HG02885 (cell line): ENCODE results near the gene ZC3H12D.
"Not testable (repeated sequence)": the region's sequence is repeated elsewhere in the genome, so short reads cannot be mapped to it uniquely, and the experiment has no call there.

Experiments
- ATAC-seq: cut with Tn5 transposase; IDR thresholded peaks from one replicate; pipeline ENCODE4 v1.9.1; 2021; ENCODE audit warnings: mild to moderate bottlenecking; ENCODE audit not compliant: unreplicated experiment, poor library complexity

Gene ZC3H12D

DNA sequence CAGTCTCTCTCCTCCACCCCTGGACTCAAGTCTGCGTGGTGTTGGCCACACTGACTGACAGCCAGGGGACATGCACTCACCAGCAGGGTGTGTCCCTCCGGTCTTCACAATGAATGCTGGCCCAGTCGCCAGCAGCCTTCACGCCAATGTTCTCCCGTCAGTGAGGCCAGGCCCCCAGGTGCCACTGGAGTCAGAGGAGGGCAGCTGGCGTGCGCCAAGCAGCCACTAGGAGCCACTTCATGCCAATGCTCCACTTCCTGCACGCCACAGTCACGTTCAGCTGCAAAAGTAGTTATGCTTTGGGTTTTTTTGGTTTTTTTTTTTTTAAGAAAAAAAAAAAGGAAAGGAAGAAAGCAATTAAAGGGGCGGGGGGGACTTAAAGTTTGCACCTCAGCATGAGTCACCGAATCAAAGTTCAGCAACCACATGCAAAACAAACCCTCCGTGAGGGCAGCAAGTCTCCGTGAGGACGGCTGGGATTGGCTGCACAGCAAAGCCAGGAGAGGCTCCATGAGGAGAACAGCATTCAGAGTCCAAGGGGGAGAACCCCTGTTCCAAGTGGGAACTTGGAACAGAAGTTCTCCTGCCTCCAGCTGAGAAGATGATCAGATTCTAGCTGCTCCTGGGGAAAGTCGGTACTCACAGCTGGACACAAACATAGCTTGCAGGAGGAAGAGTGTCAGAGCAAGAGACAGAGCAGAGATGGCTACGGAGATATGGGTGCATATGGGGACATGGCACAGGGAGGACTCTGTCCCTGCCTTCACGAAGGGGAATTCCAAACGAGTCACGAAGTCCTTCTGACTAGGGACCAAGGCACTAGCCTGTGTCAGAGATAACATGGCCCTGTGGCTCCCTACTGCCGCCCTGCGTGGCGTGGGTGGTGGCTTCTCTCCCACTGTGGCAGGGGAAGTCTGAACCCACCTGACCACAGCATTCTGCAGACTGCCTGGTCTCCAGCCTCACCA lies at the start of gene ZC3H12D:
Gene ZC3H12D, minus strand, starts transcription at position 282 of the 968 bp plus-strand sequence. CDS start 10,471 bp downstream, outside the sequence.
- peak; percentile 36 for ATAC-seq

DNA sequence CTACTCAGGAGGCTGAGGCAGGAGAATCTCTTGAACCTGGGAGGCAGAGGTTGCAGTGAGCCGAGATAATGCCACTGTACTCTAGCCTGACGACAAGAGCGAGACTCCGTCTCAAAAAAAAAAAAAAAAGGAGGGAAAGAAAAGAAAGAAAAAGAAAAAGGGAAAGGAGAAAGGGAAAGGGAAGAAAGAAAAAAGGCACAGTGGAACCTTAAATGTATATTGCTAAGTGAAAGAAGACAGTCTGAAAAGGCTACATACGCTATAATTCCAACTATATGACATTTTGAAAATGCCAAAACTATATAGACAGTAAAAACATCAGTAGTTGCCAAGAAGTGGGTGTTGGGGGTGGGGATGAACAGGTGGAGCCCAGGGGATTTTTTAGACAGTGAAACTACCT lies 44.8 kb upstream of the ZC3H12D start:
- ATAC-seq, result no peak

DNA sequence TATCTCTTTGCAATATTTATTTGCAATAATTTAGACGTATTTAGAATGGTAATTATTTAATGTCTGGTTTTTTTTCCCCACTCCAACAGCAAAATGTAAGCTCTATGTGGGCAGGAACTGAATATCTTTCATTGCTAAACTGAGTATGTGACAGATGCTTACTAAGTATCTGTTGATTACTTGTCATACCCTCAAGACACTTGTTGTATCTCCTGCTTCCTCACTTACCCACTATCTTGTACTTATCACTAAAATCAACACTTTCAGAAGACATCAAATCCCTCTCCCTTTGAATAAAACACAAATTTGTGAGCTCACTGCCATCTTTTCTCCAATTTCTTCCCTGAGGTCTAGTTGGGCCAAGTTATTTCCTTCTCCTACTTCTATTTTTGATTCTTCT lies 30.7 kb upstream of the ZC3H12D start:
- ATAC-seq, result no peak

GRCh38 chr6:149513915-149514314 lies 29.1 kb upstream of the ZC3H12D start:
- no peak for ATAC-seq

GRCh38 chr6:149510793-149511512 lies 26.1 kb upstream of the ZC3H12D start:
- no peak for ATAC-seq

- ATAC-seq, result no peak
Measured at GRCh38 chr6:149508485-149508884, 23.7 kb upstream of the ZC3H12D start.

DNA sequence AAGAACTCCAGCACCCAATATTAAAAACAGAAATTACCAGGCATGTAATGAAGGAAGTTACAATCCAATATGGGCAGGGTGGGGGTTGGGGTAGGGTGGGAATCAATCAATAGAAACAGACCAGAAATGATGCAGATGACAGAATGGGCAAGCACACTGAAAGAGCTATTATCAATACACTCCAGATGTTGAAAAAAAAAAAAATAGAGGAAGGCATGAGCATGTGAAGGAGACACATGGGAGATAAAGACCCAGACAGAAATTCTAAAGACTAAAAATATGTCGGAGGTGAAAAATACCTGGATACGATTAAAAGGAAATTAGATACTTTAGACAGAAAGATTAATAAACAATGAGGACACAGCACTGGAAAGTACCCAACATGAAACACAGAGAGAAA lies 19.1 kb upstream of the ZC3H12D start:
- no peak for ATAC-seq

DNA sequence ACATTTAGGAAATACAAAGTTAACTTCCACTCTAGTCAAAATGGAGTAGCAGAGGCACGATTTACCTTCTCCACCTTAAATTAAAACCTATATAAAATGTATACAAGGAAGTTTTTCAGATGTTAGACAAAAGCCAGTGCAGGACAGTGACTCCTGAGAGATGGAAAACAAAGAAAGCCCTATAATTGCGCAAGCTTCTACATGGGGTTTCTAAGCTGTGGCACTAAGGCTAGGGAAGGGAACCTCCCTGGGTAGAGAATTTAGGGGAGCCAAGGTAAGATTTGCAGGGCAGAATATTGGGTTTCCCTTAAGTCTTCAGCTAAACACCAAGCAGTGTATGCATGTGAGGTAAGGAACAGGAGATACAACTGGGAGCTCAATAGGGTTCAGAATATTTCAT lies 18.5 kb upstream of the ZC3H12D start:
- ATAC-seq, result no peak

DNA sequence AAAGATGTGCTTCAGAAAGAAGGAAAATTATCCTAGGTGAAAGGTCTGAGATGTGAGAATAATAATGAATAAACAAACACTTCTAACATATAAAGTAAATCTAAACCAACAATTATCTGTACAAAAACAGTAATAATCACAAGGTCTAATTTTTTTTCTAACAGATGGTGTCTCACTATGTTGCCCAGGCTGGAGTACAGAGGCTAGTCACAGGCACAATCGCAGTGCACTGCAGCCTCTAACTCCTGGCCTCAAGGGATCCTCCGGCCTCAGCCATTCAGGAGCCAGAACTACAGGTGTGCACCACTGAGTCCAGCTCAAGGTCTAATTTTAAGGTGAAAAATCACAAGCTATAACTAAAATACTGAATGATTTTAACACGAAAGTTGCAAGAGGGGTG lies 17.0 kb upstream of the ZC3H12D start:
- no peak for ATAC-seq

- no peak for ATAC-seq
Measured at GRCh38 chr6:149501201-149501600, 16.4 kb upstream of the ZC3H12D start.

DNA sequence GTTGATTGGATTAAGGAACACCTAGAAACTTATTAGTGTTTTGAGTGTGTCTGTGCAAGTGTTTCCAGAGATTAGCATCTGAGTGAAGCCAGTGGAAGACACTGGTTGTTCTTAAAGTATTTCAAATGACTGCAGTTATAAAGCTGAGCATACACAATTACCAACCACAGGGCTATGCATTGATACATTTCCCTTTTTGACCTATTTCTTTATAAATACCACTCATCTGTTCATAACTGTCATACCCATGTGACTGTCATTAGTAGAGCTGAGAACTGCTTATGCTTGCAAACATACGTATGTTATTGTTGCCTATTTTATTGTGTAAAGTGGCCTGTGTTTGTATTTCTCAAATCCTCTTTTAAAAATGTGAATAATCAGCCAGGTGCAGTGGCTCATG lies 15.3 kb upstream of the ZC3H12D start:
- ATAC-seq, result no peak

DNA sequence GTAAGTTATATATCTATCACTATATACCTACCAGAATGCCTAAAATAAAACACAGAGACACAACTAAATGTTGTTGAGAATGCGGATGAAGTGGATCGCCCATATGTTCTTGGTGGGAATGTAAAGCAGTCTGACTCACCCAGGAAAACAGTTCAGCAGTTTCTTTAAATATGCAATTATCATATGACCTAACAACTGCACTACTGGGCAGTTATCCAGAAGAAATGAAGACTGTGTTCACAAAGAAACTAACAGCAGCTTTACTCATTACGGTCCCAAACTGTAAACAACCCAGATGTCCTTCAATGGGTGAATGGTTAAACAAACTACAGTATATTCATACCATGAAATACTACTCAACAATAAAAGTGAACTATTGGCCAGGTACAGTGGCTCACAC lies 14.3 kb upstream of the ZC3H12D start:
- ATAC-seq, result no peak

DNA sequence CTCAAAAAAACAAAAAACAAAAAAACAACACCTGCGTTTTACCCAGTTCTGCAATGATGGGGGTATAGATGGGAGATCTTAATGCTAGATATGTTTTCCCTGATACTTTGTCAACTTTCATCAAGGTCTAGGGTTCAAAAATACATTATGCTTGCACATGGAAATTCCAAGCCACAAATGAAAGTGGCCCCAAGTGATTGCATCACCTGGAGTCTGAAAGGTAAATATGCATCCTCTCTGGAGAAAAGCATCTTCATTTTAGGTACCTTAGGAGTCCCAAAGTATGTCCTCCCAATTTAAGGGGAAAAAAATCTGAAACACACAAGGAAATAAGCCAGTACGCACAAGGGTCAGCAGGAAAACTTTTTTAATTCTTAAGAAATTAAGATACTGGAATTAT lies 12.6 kb upstream of the ZC3H12D start:
- ATAC-seq, result no peak

- peak; percentile 51 for ATAC-seq
Measured at GRCh38 chr6:149496597-149496996, 11.8 kb upstream of the ZC3H12D start.

GRCh38 chr6:149495349-149496016 lies 10.7 kb upstream of the ZC3H12D start:
- not testable (repeated sequence) for ATAC-seq

GRCh38 chr6:149494810-149495209 lies 10.0 kb upstream of the ZC3H12D start:
- peak; percentile 82 for ATAC-seq

GRCh38 chr6:149493761-149494320 lies 9.0 kb upstream of the ZC3H12D start:
- ATAC-seq, result no peak

DNA sequence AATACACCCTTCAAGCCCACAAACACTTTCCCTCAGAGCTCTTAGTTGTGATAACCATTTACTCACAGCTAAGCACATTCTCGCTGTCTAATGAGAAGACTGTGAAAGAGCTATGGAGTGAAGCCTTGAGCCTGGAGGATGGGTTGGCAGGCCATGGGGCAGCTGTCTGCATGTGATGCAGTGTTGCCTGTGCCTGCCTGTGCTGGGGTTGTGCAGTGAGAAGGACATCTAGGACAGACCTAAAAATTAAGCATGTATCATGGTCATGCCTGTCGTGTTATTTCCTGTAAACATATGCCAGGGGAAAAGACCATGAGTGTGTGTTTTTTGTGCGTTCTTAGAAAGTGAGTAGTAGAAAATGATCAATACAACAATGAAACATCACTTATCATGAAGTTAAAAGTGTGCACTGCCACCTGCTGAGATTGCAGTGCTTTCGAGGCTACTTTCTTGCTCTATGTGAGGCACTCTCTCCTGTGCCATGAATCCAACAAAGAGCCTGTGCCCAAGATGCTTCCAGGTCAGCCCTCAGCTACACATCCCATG lies 8.1 kb upstream of the ZC3H12D start:
- ATAC-seq, result no peak

GRCh38 chr6:149489967-149490366 lies 5.2 kb upstream of the ZC3H12D start:
- no peak for ATAC-seq

- ATAC-seq, result no peak
Measured at GRCh38 chr6:149488815-149489214, 4.0 kb upstream of the ZC3H12D start.
